Bronchial smooth muscle cell (primary cell): ENCODE measurements around the gene DCAF12. TPM values are rescaled to one million over a fixed set of nuclear protein-coding genes. Genes with fewer than 3 reads are reported as not detected.

Experiments
- total RNA-seq: library from RNA; depleted of rRNA; stranded (reverse); fragments of >200 nt; gene quantifications from 2 replicates; pipeline ENCODE4 v1.2.1, GENCODE V29; 2014

DCAF12 gene
- total RNA-seq = 4.7 and 4.9 TPM in 2 replicates

GRCh38 chr9:34126207-34127034, at the start of gene DCAF12:
DCAF12 (minus strand) TSS chr9:34126698; CDS start chr9:34126431, 267 bp downstream.

DNA sequence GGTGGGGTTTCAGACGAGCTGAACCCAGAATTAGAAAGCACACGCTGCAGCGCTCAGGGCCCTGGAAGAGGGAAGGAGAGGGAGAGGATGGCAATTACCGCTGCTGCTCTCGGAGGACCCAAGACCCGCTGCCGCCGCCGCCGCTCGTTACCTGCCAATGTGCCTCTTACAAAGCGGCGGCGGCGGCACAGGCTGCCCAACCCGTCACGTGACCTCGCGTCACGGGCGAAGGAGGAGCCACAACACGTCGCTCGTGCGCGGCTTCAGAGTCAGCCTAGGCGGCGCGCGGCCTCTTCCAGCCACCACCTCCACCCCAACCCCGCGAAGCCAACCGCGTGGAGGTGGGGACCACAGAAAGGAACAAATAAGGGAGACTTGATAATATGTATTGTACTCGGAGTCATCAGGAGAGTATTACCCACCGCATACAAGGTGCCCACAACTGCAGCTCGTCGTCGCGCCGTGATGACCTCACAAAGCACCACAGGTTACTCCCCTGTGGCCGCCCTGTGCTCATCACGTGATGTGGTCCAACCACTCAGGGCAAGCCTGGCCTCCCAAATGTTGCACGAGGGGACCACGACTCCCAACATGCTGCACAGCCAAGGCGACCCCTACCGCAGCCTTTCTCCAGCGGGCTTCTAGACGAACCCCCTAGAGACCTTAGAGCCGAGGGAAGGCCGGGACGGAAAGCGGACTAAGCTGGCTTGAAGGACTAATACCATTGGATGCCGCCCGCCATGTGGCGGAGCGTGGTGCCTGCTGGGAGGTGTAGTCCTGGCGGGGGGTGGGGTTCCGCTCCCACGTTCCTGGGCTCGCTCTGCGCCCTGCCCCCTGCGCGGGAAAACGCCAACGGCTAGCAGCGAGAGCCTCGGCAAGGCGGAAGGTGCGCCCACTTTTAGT, 77.5 kb downstream of the DCAF12 start, which contains the start of gene UBAP2:
UBAP2 (minus strand) TSS at position 161 of the 903 bp plus-strand sequence. CDS start 31,739 bp downstream, outside the sequence.

Other genes with a start within 250 kb of the DCAF12 start
- gene UBAP2, start 77.8 kb downstream of the DCAF12 start, total RNA-seq = 16.7 and 22.0 TPM in 2 replicates
- gene UBAP1, start 52.3 kb upstream of the DCAF12 start, total RNA-seq = 17.9 and 23.5 TPM in 2 replicates
- gene KIF24, start 202.6 kb upstream of the DCAF12 start, total RNA-seq = 0.17 and 0.63 TPM in 2 replicates
- gene NUDT2, start 202.9 kb upstream of the DCAF12 start, total RNA-seq = 51.0 and 55.0 TPM in 2 replicates